ENCODE results near the gene SUN1. TPM values are rescaled to one million over a fixed set of nuclear protein-coding genes. Genes with fewer than 3 reads are reported as not detected.

Gene SUN1
- total RNA-seq, 4 donors from 2014 or later: 225 to 475 (median 263) TPM

DNA sequence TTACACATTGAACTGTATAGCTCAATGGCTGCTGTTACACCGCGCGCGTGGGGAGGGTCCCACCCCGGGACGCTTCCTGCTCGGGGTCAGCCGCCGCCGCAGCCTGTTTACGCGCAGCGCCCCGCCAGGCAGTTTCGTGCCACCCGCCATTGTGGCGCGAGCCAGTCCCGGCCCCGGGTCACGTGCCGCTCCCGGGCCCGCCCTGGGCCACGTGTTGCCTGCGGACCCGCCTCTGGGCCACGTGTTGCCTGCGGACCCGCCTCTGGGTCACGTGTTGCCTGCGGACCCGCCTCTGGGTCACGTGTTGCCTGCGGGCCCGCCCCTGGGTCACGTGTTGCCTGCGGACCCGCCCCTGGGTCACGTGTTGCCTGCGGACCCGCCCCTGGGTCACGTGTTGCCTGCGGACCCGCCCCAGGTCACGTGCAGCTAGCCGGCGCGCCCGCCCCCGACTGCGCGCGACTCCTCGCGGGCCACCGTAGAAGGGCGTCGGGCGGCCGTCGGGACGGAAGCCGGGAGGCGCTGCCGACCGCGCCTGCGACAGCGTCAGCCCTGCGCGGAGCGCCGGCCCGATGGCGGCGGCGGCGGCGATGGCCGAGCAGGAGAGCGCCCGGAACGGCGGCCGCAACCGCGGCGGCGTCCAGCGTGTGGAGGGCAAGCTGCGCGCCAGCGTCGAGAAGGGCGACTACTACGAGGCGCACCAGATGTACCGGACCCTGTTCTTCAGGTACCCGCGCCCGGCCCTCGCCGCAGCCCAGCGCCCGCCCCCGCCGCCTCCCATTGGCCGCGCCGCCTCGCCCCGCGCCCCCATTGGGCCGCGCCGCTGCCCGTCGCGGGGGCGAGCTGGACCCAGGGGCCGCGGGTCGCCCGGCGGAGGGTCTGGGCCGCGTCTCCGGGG lies 44.0 kb downstream of the SUN1 start, which contains the start of gene GET4:
Gene GET4 (plus strand): TSS at position 478 of the 895 bp plus-strand sequence. CDS start 92 bp downstream, at position 570.
- TF ChIP-seq CTCF (IDR thresholded peaks at IDR 0.05) (peak in 1 of 2 donors; percentile 19), POLR2AphosphoS5 (IDR thresholded peaks at IDR 0.05) (peak; percentile 66 to 96 (median 89)), EP300 (IDR thresholded peaks at IDR 0.05) (no peak), POLR2A (IDR thresholded peaks at IDR 0.05) (peak in 1 of 2 donors; percentile 54)

DNA sequence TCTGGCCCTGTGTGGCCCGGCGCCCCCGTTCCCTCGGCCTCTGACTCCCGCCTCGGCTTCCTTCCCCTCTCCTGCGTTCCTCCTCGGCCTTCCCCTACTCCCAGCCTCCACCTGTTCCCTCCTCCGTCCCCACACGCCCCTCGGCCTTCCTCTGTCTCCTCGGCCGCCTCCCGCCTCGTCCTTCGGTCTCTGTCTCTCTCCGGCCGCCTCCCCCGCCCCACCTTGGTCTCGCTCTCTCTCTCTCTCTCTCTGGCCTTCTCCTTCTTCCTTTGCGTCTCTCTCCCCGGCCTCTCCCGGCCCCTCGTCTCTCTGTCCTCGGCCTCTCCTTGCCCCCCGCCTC lies 44.7 kb downstream of the SUN1 start:
- peaks cover 60% of the 10 kb centered on the region for H3K4me1 ChIP-seq
- H3K9me3 ChIP-seq: no peaks in the 10 kb centered on the region
- H3K27me3 ChIP-seq: no peaks in the 10 kb centered on the region
- peak overlapping the region; percentile 87 for H3K4me3 ChIP-seq
- H3K36me3 ChIP-seq: peaks cover 13% of the 10 kb centered on the region
- WGBS: 1% methylated on average over 26 of the region's 26 CpGs
- peak in 1 of 2 donors; percentile 83 for DNase-seq (ENCODE audit: low spot score in 2 of 2)
- TF ChIP-seq CTCF (IDR thresholded peaks at IDR 0.05) (no peak), EP300 (IDR thresholded peaks at IDR 0.05) (no peak), POLR2AphosphoS5 (IDR thresholded peaks at IDR 0.05) (no peak), POLR2A (IDR thresholded peaks at IDR 0.05) (no peak)
- H3K27ac ChIP-seq: peak overlapping the region; percentile 88

More for the DNA sequence above, 44.0 kb downstream of the SUN1 start, which contains the start of gene GET4:
- WGBS: under 1% methylated on average over 29 of the region's 129 CpGs
- Histone ChIP-seq H3K27ac (peak within 1 kb of the TSS; percentile 93), H3K27me3 (no peaks in the 10 kb centered on the region), H3K4me1 (peaks cover 59% of the 10 kb centered on the region), H3K36me3 (peaks cover 19% of the 10 kb centered on the region), H3K4me3 (peak within 1 kb of the TSS; percentile 87), H3K9me3 (no peaks in the 10 kb centered on the region)
- peak; percentile 98 to 99 for DNase-seq (ENCODE audit: low spot score in 2 of 2)

DNA sequence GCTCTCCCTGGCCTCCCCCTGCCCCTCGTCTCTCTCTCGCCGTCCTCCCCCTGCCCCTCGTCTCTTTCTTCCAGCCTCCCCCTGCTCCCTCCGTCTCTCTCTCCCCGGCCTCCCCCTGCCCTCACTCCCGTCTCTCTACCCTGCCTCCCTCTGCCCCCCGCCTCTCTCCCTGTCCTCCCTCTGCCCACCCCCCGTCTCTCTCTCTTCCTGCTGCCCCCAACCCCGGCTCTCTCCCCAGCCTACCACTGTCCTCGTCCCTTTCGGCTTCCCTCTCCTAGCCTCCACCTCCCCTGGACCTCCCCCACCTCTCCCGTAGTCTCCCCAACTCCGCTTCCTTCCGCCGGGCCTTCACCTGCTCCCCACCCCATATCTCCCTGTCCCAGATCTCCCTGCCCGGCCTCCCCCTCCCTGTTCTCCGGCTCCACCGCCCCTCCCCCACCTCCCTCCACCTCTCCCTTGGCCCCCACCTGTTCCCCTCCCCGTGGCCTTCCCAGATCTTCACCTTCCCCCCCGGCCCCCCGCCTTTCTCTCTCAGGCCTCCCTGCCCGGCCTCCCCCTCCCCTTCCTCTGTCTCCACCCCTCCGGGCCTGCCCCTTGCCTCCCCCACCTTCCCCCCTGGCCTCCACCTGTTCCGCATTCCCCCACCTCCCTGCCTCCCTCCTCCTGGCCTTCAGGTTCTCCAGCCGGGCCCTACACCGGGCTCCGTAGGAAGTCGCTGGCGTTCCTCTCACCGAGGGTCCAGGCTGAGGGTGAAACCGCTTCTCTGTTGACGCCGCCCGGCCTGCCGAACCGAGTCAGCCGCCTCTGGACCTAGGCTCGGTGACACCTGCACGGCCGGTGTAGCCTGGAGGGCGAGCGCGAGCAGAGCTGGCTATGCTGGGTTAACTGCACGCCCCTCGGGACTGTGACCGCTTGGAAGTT lies 45.3 kb downstream of the SUN1 start:
- WGBS: 5% methylated on average over 29 of the region's 47 CpGs
- Histone ChIP-seq H3K4me3 (peak overlapping the region; percentile 87), H3K27ac (peak overlapping the region; percentile 88), H3K36me3 (peaks cover 6% of the 10 kb centered on the region), H3K27me3 (no peaks in the 10 kb centered on the region), H3K4me1 (peaks cover 66% of the 10 kb centered on the region), H3K9me3 (no peaks in the 10 kb centered on the region)
- no peak for TF ChIP-seq POLR2A (IDR thresholded peaks at IDR 0.05)
- DNase-seq (ENCODE audit: low spot score in 2 of 2): peak in 1 of 2 donors; percentile 77

- Histone ChIP-seq H3K4me3 (no peak overlapping the region), H3K27ac (no peak overlapping the region), H3K36me3 (peaks cover 2% of the 10 kb centered on the region), H3K9me3 (no peaks in the 10 kb centered on the region), H3K4me1 (peaks cover 70% of the 10 kb centered on the region), H3K27me3 (no peaks in the 10 kb centered on the region)
- no peak for DNase-seq (ENCODE audit: low spot score in 2 of 2)
- 88% methylated on average over 15 of the region's 15 CpGs for WGBS
- TF ChIP-seq POLR2A (IDR thresholded peaks at IDR 0.05) (no peak), CTCF (IDR thresholded peaks at IDR 0.05) (no peak), POLR2AphosphoS5 (IDR thresholded peaks at IDR 0.05) (no peak), EP300 (IDR thresholded peaks at IDR 0.05) (no peak)
Measured at GRCh38 chr7:879093-879492, 46.8 kb downstream of the SUN1 start.

DNA sequence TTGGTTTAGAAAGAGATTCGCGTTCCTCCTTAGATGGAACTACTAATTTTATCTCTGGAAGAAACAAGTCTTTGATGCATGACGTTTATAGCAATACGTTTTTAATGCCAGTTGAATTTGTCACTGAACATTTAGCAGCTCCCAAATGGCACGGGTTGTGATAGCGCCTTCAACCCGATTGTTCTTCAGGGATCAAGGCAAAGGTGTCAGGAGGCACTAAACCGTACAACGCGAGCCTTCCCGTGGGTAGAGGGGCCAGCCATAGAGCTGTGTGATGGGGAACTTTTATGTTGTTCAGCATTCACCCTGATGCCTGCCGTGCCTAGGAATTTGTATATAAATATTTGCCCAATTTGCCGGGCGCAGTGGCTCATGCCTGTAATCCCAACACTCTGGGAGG lies 47.4 kb downstream of the SUN1 start:
- Histone ChIP-seq H3K4me3 (no peak overlapping the region), H3K9me3 (no peaks in the 10 kb centered on the region), H3K36me3 (peaks cover 2% of the 10 kb centered on the region), H3K4me1 (peaks cover 70% of the 10 kb centered on the region), H3K27me3 (no peaks in the 10 kb centered on the region), H3K27ac (no peak overlapping the region)
- 82% methylated on average over 14 of the region's 14 CpGs for WGBS
- no peak for TF ChIP-seq CTCF (IDR thresholded peaks at IDR 0.05)
- no peak for TF ChIP-seq EP300 (IDR thresholded peaks at IDR 0.05)
- TF ChIP-seq POLR2A (IDR thresholded peaks at IDR 0.05): no peak
- TF ChIP-seq POLR2AphosphoS5 (IDR thresholded peaks at IDR 0.05): no peak
- no peak for DNase-seq (ENCODE audit: low spot score in 2 of 2)

Measured in suprapubic skin (tissue), 4 donors.